Ramos (cell line): ENCODE data around the gene EN1.

Source experiments
- in situ Hi-C: fragments of 300-500 bp; cut with MboI; formaldehyde crosslinking; loops from one replicate; pipeline ENCODE4 v1.14.3; 2022; ENCODE audit warnings: low sequenced_read_pairs; ENCODE audit not compliant: unreplicated experiment

The EN1 gene

GRCh38 chr2:118845522-118846441 lies 1.7 kb downstream of the EN1 start:
- in situ Hi-C loops: no loop called here

GRCh38 chr2:118845005-118845521 lies 2.4 kb downstream of the EN1 start:
- in situ Hi-C loops: no loop called here

- in situ Hi-C loops: no loop called here
Measured at GRCh38 chr2:118844261-118845004, 3.0 kb downstream of the EN1 start.

GRCh38 chr2:118843483-118844132 lies 3.8 kb downstream of the EN1 start:
- in situ Hi-C loops: no loop called here

GRCh38 chr2:118842661-118843482 lies 4.6 kb downstream of the EN1 start:
- in situ Hi-C loops: no loop called here

- in situ Hi-C loops: no loop called here
Measured at GRCh38 chr2:118841828-118842461, 5.5 kb downstream of the EN1 start.

- in situ Hi-C loops: no loop called here
Measured at GRCh38 chr2:118841450-118841827, 6.0 kb downstream of the EN1 start.

GRCh38 chr2:118838741-118839455 lies 8.6 kb downstream of the EN1 start:
- in situ Hi-C loops: no loop called here

GRCh38 chr2:118837621-118838020 lies 9.8 kb downstream of the EN1 start:
- in situ Hi-C loops: no loop called here

GRCh38 chr2:118837067-118837466 lies 10.4 kb downstream of the EN1 start:
- in situ Hi-C loops: no loop called here

GRCh38 chr2:118836411-118836930 lies 11.0 kb downstream of the EN1 start:
- in situ Hi-C loops: no loop called here

- in situ Hi-C loops: no loop called here
Measured at GRCh38 chr2:118835746-118836410, 11.6 kb downstream of the EN1 start.

GRCh38 chr2:118834901-118835745 lies 12.3 kb downstream of the EN1 start:
- in situ Hi-C loops: no loop called here

GRCh38 chr2:118834440-118834810 lies 13.0 kb downstream of the EN1 start:
- in situ Hi-C loops: no loop called here

- in situ Hi-C loops: no loop called here
Measured at GRCh38 chr2:118833716-118834439, 13.6 kb downstream of the EN1 start.
